Esophagus squamous epithelium (tissue), 5 donors: ENCODE results near the gene C19orf38. TPM values are rescaled to one million over a fixed set of nuclear protein-coding genes. Genes with fewer than 3 reads are reported as not detected.
"Not testable (repeated sequence)": the region's sequence is repeated elsewhere in the genome, so short reads cannot be mapped to it uniquely, and the experiment has no call there.

Source experiments
- DNase-seq: peaks from one replicate; lab custom pipeline; 2025; lab: John Stamatoyannopoulos, UW
- H3K27ac ChIP-seq, 4 donors: fragments of 200-600 bp; sonication (generic); one replicate each; pipeline ENCODE4 v1.5.1; 2016 to 2019; ENCODE audit warnings: mild to moderate bottlenecking in 1 of 4
- H3K27me3 ChIP-seq, 4 donors: fragments of 200-600 bp; sonication (generic); 1 replicate in 3 of 4; 2 replicates in 1 of 4; pipeline versions ENCODE4 v1.5.1 to v1.6.0; 2017 to 2021; ENCODE audit warnings: antibody characterized with exemption in 1 of 4
- H3K36me3 ChIP-seq, 3 donors: fragments of 200-600 bp; sonication (generic); one replicate each; pipeline ENCODE4 v1.5.1; 2016 to 2019
- H3K4me1 ChIP-seq, 3 donors: fragments of 200-600 bp; sonication (generic); one replicate each; pipeline ENCODE4 v1.5.1; 2017 to 2019
- H3K4me3 ChIP-seq, 4 donors: fragments of 200-600 bp; sonication (generic); 1 replicate in 3 of 4; 2 replicates in 1 of 4; pipeline ENCODE4 v1.5.1; 2016 to 2019; ENCODE audit warnings: mild to moderate bottlenecking in 2 of 4, moderate library complexity in 1 of 4
- H3K9me3 ChIP-seq, 3 donors: fragments of 200-600 bp; sonication (generic); one replicate each; pipeline ENCODE4 v1.5.1; 2016 to 2019
- POLR2A ChIP-seq, 4 donors: fragments of 450-650 bp; IDR thresholded peaks; one replicate each; pipeline ENCODE4 v1.6.1; 2017; ENCODE audit warnings: antibody characterized with exemption in 4 of 4, mild to moderate bottlenecking in 4 of 4, moderate library complexity in 3 of 4
- WGBS, 2 donors: methylation state at CpG; one replicate each; pipeline ENCODE4 v1.1.5; 2018; 5-methylcytosine and 5-hydroxymethylcytosine counted together
- intact Hi-C: fragments of 100-400 bp; cut with DNase I; formaldehyde crosslinking; loops from one replicate; pipeline ENCODE4 v1.15.0; 2022
- total RNA-seq, 4 donors: library from RNA; depleted of rRNA; stranded (reverse); fragments of >200 nt; gene quantifications; one replicate each; pipeline ENCODE4 v1.1.0, GENCODE V29; 2016
- TF ChIP-seq, protein P1 (sequence below), 6 experiments: fragments of 450-650 bp in 4 of 6; fragments of 200-600 bp in 2 of 6; sonication (generic) in 2 of 6; IDR thresholded peaks; one replicate each; pipeline ENCODE4 v1.5.1; 2016 to 2019; ENCODE audit warnings: antibody characterized with exemption in 6 of 6, mild to moderate bottlenecking in 4 of 6, moderate library complexity in 4 of 6
- donor health status: DM: yes; HTN: yes; CAD: no.

The C19orf38 gene
- total RNA-seq, 4 donors from 2014 or later = 0.38 to 1.3 TPM; not detected in 2

DNA sequence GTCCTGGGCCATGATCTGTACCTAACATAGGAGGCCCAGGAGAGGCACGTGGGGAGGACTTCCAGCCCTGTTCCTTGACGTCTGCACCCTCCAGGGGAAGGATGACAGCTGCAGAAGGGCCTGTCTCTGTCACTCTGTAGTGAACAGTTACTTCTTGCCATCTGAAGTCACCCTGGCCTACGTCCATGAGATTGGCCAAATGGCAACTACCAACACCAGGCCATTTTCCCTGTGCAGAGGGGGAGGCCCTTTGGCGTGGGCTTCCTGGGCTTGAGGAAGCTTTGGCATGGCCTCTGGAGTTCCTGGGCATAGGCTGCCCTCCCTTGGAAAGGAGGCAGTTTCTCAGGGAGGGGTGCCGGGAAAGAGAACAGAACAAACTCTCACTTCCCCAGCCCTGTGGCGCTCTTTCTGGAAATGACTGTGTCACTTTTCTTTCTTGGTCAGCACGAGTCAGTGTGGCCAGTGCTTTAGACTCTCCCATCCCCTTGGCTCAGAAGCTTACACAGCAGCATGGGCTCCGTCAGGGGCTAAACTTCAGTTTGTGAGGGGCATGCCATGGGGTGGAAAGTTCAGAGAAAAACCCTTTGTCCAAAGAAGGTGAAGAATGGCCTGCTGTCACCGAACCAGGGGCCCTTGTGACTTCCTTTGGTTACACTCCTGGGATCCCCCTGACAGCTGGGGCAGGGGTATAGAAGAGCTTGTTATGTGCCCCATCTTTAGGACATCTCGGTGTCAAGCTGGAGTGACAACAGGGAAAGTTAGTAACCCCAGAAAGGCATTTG lies 28.4 kb downstream of the C19orf38 start:
- intact Hi-C loops = no loop called here
- no peaks in the 10 kb centered on the region for H3K9me3 ChIP-seq
- no peak for DNase-seq
- H3K27ac ChIP-seq = peak overlapping the region in 3 of 4 donors; percentile 22 to 72 (median 66)
- peaks cover 0 to 5% (median 0%) of the 10 kb centered on the region in 3 donors for H3K36me3 ChIP-seq
- no peaks in the 10 kb centered on the region for H3K27me3 ChIP-seq
- WGBS, 2 donors = 59 to 66% methylated on average over 5 to 8 of the region's 10 CpGs
- peaks cover 20 to 84% (median 42%) of the 10 kb centered on the region in 3 donors for H3K4me1 ChIP-seq
- H3K4me3 ChIP-seq = no peak overlapping the region
- TF ChIP-seq POLR2A (IDR thresholded peaks at IDR 0.05) = no peak
- TF ChIP-seq, protein P1, sequence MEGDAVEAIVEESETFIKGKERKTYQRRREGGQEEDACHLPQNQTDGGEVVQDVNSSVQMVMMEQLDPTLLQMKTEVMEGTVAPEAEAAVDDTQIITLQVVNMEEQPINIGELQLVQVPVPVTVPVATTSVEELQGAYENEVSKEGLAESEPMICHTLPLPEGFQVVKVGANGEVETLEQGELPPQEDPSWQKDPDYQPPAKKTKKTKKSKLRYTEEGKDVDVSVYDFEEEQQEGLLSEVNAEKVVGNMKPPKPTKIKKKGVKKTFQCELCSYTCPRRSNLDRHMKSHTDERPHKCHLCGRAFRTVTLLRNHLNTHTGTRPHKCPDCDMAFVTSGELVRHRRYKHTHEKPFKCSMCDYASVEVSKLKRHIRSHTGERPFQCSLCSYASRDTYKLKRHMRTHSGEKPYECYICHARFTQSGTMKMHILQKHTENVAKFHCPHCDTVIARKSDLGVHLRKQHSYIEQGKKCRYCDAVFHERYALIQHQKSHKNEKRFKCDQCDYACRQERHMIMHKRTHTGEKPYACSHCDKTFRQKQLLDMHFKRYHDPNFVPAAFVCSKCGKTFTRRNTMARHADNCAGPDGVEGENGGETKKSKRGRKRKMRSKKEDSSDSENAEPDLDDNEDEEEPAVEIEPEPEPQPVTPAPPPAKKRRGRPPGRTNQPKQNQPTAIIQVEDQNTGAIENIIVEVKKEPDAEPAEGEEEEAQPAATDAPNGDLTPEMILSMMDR (IDR thresholded peaks at IDR 0.05) = no peak

DNA sequence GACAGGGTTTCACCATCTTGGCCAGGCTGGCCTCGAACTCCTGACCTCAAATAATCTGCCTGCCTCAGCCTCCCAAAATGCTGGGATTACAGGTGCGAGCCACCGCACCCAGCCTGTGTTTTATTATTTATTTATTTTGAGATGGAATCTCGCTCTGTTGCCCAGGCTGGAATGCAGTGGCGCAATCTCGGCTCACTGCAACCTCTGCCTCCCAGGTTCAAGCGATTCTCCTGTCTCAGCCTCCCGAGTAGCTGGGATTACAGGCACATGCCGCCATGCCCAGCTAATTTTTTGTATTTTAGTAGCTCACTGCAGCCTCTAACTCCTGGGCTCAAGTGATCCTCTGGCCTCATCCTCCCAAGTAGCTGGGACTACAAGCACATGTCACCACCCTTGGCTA lies 29.4 kb downstream of the C19orf38 start:
- intact Hi-C loops, H3K36me3 ChIP-seq, H3K4me3 ChIP-seq, H3K9me3 ChIP-seq, H3K27me3 ChIP-seq, DNase-seq: not testable (repeated sequence)
- 92 to 96% methylated on average over 9 of the region's 9 CpGs for WGBS, 2 donors
- H3K4me1 ChIP-seq = peaks cover 16 to 84% (median 45%) of the 10 kb centered on the region in 3 donors
- peak overlapping the region in 3 of 4 donors; percentile 66 to 72 (median 66) for H3K27ac ChIP-seq

DNA sequence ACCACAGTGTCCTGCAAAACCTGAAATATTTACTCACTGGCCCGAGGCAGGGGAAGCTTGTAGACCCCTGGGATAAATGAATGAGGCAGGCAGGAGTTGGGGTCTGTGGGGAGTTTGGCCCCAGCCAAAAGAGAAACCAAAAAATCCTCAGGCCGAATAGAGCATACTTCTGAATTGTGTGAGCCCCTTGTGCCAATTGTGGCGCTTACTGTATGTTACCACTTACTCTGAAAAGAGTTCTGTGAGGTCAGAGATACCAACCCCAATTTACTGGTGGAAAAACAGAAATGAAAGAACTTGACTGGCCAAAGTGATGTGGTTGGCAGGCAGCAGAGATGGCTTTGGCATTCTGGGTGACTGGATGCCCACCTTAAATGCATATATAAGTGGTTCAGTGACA lies 30.0 kb downstream of the C19orf38 start:
- H3K4me1 ChIP-seq = peaks cover 10 to 78% (median 39%) of the 10 kb centered on the region in 3 donors
- TF ChIP-seq, protein P1 (IDR thresholded peaks at IDR 0.05) = no peak
- no peak for TF ChIP-seq POLR2A (IDR thresholded peaks at IDR 0.05)

DNA sequence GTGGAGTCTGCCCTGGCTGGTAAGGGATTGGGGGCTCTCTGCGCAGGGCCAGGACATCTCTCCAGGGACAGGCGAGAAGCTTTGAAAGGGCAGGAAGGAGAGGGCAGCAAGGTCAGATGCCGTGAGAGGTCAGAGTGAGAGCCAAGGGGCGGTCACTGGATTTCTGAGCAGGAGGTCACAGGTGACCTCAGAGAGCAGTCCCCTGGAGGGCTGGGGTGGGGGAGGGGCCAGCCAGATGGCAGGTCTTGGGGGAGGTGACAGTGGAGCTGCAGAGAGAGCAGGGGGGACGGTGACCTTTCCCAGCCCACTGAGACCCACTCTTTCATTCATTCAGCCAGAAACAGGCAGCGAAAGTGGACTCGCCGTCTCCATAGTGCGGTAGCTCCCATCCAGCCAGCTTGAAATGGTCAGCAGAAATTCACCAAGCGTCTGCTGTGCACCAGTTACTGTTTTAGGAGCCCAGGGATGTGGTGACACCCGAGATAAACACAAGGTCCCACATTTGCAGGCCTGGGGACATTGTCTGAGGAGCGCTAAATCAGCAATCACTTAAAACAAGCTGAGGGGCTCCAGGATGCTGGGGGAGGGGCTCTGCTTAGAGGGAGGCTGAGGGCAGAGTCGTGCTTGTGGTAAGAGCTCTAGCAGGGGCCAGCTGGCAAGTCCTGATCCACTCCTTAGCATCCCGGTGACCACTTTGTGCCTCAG lies 33.3 kb downstream of the C19orf38 start:
- H3K4me1 ChIP-seq = peaks cover 10 to 82% (median 41%) of the 10 kb centered on the region in 3 donors
- peaks cover 0 to 7% (median 0%) of the 10 kb centered on the region in 3 donors for H3K36me3 ChIP-seq
- no peaks in the 10 kb centered on the region for H3K27me3 ChIP-seq
- no peak overlapping the region for H3K4me3 ChIP-seq
- WGBS, 2 donors = 82 to 84% methylated on average over 10 to 13 of the region's 14 CpGs
- intact Hi-C loops = no loop called here
- H3K9me3 ChIP-seq = no peaks in the 10 kb centered on the region
- TF ChIP-seq, protein P1 (IDR thresholded peaks at IDR 0.05) = no peak
- TF ChIP-seq POLR2A (IDR thresholded peaks at IDR 0.05) = no peak
- H3K27ac ChIP-seq = no peak overlapping the region
- no peak for DNase-seq

More for the DNA sequence above, 30.0 kb downstream of the C19orf38 start:
- no peak for DNase-seq
- Histone ChIP-seq H3K36me3 (peaks cover 0 to 7% (median 0%) of the 10 kb centered on the region in 3 donors), H3K27ac (peak overlapping the region; percentile 66 to 72 (median 66)), H3K27me3 (no peaks in the 10 kb centered on the region), H3K9me3 (no peaks in the 10 kb centered on the region), H3K4me3 (no peak overlapping the region)
- intact Hi-C loops = no loop called here
- 48 to 62% methylated on average over 3 of the region's 3 CpGs for WGBS, 2 donors

DNA sequence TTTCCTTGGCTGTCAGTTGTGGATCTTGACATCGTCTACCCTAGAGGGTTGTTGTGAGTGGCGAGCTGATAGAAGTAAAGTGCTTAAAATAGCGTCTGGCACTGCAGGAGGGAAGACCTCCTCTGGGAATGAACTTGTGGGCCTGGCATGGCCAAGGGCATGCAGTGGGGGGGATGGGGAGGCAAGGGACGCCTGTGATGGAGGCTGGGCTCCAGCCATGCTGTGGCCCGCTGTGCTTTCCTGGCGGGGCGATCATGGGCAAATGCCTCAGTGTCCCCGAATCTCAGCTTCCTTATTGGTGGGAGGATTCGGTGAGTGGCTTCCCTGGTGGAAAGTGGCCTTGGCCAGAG lies 33.9 kb downstream of the C19orf38 start:
- Histone ChIP-seq H3K36me3 (peaks cover 0 to 7% (median 0%) of the 10 kb centered on the region in 3 donors), H3K27me3 (no peaks in the 10 kb centered on the region), H3K4me1 (peaks cover 13 to 82% (median 38%) of the 10 kb centered on the region in 3 donors), H3K27ac (no peak overlapping the region), H3K4me3 (no peak overlapping the region), H3K9me3 (no peaks in the 10 kb centered on the region)
- 85% methylated on average over 5 to 7 of the region's 9 CpGs for WGBS, 2 donors
- no peak for TF ChIP-seq POLR2A (IDR thresholded peaks at IDR 0.05)
- TF ChIP-seq, protein P1 (IDR thresholded peaks at IDR 0.05) = no peak
- intact Hi-C loops = no loop called here
- no peak for DNase-seq
